ENCODE data around the gene TMEM121B. TPM values are rescaled to one million over a fixed set of nuclear protein-coding genes. Genes with fewer than 3 reads are reported as not detected.

Gene TMEM121B
- total RNA-seq, 1 donor from 2014 or later: 12.2 TPM

- TF ChIP-seq, protein P1, sequence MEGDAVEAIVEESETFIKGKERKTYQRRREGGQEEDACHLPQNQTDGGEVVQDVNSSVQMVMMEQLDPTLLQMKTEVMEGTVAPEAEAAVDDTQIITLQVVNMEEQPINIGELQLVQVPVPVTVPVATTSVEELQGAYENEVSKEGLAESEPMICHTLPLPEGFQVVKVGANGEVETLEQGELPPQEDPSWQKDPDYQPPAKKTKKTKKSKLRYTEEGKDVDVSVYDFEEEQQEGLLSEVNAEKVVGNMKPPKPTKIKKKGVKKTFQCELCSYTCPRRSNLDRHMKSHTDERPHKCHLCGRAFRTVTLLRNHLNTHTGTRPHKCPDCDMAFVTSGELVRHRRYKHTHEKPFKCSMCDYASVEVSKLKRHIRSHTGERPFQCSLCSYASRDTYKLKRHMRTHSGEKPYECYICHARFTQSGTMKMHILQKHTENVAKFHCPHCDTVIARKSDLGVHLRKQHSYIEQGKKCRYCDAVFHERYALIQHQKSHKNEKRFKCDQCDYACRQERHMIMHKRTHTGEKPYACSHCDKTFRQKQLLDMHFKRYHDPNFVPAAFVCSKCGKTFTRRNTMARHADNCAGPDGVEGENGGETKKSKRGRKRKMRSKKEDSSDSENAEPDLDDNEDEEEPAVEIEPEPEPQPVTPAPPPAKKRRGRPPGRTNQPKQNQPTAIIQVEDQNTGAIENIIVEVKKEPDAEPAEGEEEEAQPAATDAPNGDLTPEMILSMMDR (conservative IDR thresholded peaks at IDR 0.05): no peak
- no peak for DNase-seq (ENCODE audit: low read depth, low spot score)
- H3K36me3 Mint-ChIP-seq (ENCODE audit: low read depth): no peaks in the 10 kb centered on the region
- H3K27ac Mint-ChIP-seq (ENCODE audit: unreplicated experiment): no peak overlapping the region
- peaks cover 25% of the 10 kb centered on the region for H3K4me1 Mint-ChIP-seq
- no peak overlapping the region for H3K4me3 Mint-ChIP-seq
- peaks cover 6% of the 10 kb centered on the region for H3K27me3 Mint-ChIP-seq (ENCODE audit: low read depth)
- H3K9me3 Mint-ChIP-seq: no peaks in the 10 kb centered on the region
These were observed 6.3 kb downstream of the TMEM121B start for GRCh38 chr22:17114898-17115235.

- Mint-ChIP-seq H3K27ac (ENCODE audit: unreplicated experiment) (no peak overlapping the region), H3K27me3 (ENCODE audit: low read depth) (peaks cover 6% of the 10 kb centered on the region), H3K36me3 (ENCODE audit: low read depth) (no peaks in the 10 kb centered on the region), H3K4me1 (peaks cover 25% of the 10 kb centered on the region), H3K4me3 (no peak overlapping the region), H3K9me3 (no peaks in the 10 kb centered on the region)
- TF ChIP-seq, protein P1 (conservative IDR thresholded peaks at IDR 0.05): no peak
- no peak for DNase-seq (ENCODE audit: low read depth, low spot score)
These were observed 6.8 kb downstream of the TMEM121B start for GRCh38 chr22:17114173-17114897.

- Mint-ChIP-seq H3K4me1 (peaks cover 20% of the 10 kb centered on the region), H3K27me3 (ENCODE audit: low read depth) (peaks cover 1% of the 10 kb centered on the region), H3K27ac (ENCODE audit: unreplicated experiment) (no peak overlapping the region), H3K9me3 (no peaks in the 10 kb centered on the region), H3K36me3 (ENCODE audit: low read depth) (no peaks in the 10 kb centered on the region), H3K4me3 (no peak overlapping the region)
- DNase-seq (ENCODE audit: low read depth, low spot score): no peak
- TF ChIP-seq, protein P1 (conservative IDR thresholded peaks at IDR 0.05): no peak
These were observed 7.6 kb downstream of the TMEM121B start for GRCh38 chr22:17113600-17113999.

DNA sequence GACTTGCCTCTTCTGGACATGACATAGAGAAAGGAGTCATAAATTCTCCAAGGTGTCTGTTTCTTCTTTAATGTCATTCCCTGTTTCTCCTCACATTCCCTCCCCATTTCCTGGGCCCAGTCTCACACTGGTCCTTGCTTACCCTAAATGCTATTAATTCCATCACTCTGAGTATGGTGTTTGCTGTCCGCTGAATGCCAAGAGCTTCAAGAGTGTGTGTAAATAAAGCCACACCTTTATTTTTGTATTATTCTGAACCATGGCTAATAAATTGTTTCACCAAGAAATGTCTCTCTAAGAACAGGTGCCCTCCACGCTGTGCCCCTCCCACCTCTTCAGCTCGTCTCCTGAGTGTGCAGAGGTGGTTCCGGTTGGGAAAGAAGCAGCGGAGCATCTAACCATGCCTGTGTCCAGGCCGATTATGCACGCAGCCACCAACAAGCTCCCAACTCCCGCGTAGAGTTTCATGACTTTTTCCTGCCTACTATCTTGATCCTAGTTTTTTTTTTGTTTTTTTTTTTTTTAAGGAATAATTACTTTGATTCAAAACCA, 8.6 kb downstream of the TMEM121B start:
- no peak for DNase-seq (ENCODE audit: low read depth, low spot score)
- Mint-ChIP-seq H3K4me3 (no peak overlapping the region), H3K4me1 (peaks cover 10% of the 10 kb centered on the region), H3K36me3 (ENCODE audit: low read depth) (no peaks in the 10 kb centered on the region), H3K9me3 (no peaks in the 10 kb centered on the region), H3K27me3 (ENCODE audit: low read depth) (no peaks in the 10 kb centered on the region), H3K27ac (ENCODE audit: unreplicated experiment) (no peak overlapping the region)
- TF ChIP-seq, protein P1 (conservative IDR thresholded peaks at IDR 0.05): no peak

DNA sequence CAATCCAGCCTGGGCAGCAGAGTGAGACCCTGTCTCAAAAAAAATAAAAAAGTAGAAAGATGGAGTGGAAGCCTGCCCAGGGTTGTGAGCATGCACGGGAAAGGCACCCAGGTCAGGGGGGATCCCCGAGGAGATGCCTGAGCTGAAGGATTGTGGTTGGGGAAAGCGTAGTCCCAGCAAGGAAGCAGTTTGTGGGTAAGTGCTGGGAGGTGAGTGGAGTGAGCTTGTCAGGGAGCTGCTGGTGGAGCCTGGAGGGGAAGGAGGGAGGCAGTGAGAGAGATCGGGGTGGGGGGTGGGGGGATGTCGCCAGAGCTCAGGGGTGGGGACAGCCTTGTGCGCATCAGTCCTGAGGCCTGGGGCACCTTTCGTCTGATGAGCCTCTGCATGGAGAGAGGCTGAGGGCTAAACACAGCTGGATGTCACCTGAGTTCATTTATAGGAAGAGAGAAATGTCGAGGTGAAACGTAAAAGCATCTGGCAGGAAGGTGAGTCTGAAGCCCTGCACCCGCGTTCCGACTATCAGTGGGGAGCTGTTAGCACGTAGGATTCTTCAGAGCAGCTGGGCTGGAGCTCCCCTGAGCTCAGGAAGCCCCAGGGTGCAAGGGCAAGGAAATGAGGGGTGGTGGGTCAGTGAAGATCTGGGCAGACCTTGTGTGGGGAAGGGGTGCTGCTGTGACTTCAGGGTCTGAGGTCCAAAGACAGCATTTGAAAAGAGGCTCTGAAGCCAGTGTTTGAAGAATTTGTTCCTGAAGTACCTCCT, 10.2 kb downstream of the TMEM121B start:
- TF ChIP-seq, protein P1 (conservative IDR thresholded peaks at IDR 0.05): no peak
- H3K36me3 Mint-ChIP-seq (ENCODE audit: low read depth): no peaks in the 10 kb centered on the region
- H3K27ac Mint-ChIP-seq (ENCODE audit: unreplicated experiment): peak overlapping the region; percentile 83
- no peaks in the 10 kb centered on the region for H3K9me3 Mint-ChIP-seq
- H3K4me3 Mint-ChIP-seq: no peak overlapping the region
- H3K27me3 Mint-ChIP-seq (ENCODE audit: low read depth): no peaks in the 10 kb centered on the region
- DNase-seq (ENCODE audit: low read depth, low spot score): no peak
- H3K4me1 Mint-ChIP-seq: no peaks in the 10 kb centered on the region
